Cardiac muscle cell (in vitro differentiated cells and primary cell): Measurements from ENCODE around the gene ANKRD11. TPM values are rescaled to one million over a fixed set of nuclear protein-coding genes. Genes with fewer than 3 reads are reported as not detected.
"Not testable (repeated sequence)": the region's sequence is repeated elsewhere in the genome, so short reads cannot be mapped to it uniquely, and the experiment has no call there.

Experiments used
- DNase-seq, 2 donors: peaks; one replicate each; pipeline versions ENCODE4 v3.0.0 to v3.0.0-alpha.2; 2010 to 2017; ENCODE audit warnings: low read depth in 1 of 2, low spot score in 1 of 2
- H3K27ac ChIP-seq: fragments of 200-600 bp; sonication (generic); 2 replicates; pipeline ENCODE4 v1.5.1; 2016
- H3K27me3 ChIP-seq: fragments of 200-600 bp; sonication (generic); 2 replicates; pipeline ENCODE4 v1.6.0; 2016; ENCODE audit warnings: control low read depth
- H3K36me3 ChIP-seq: fragments of 200-600 bp; sonication (generic); 2 replicates; pipeline ENCODE4 v1.5.1; 2016; ENCODE audit warnings: control low read depth
- H3K4me1 ChIP-seq: fragments of 200-600 bp; sonication (generic); 2 replicates; pipeline ENCODE4 v1.8.1; 2017; ENCODE audit warnings: low read depth, mild to moderate bottlenecking, mixed run types
- H3K4me3 ChIP-seq: fragments of 200-600 bp; sonication (generic); 2 replicates; pipeline ENCODE4 v1.5.1; 2016; ENCODE audit warnings: mild to moderate bottlenecking
- H3K9me3 ChIP-seq: fragments of 200-600 bp; sonication (generic); 2 replicates; pipeline ENCODE4 v1.5.1; 2017; ENCODE audit warnings: low read depth, mild to moderate bottlenecking, control low read depth
- CTCF ChIP-seq: IDR thresholded peaks from 2 replicates; pipeline ENCODE4 v1.5.1; 2012; ENCODE audit warnings: low read depth, mild to moderate bottlenecking, low read length
- polyA plus RNA-seq: library from polyadenylated mRNA; unstranded; fragments of >200 nt; fragmentation: Nextera tagmentation; extraction: Ambion mirVana; gene quantifications from 2 replicates; pipeline ENCODE4 v1.2.1, GENCODE V29; 2016
- total RNA-seq: library from RNA; depleted of rRNA; stranded (reverse); fragments of >200 nt; gene quantifications from 2 replicates; pipeline ENCODE4 v1.2.3, GENCODE V29; 2016

The ANKRD11 gene
- total and polyA plus RNA-seq, 2 experiments from 2014 or later: 111 to 131 TPM

GRCh38 chr16:89304181-89304851 is 186.0 kb downstream of the ANKRD11 start:
- Histone ChIP-seq H3K27me3 (no peaks in the 10 kb centered on the region), H3K9me3 (no peaks in the 10 kb centered on the region), H3K4me1 (no peaks in the 10 kb centered on the region), H3K36me3 (no peaks in the 10 kb centered on the region), H3K27ac (no peak overlapping the region), H3K4me3 (no peak overlapping the region)
- TF ChIP-seq CTCF: no peak
- no peak for DNase-seq

- Histone ChIP-seq H3K9me3 (no peaks in the 10 kb centered on the region), H3K4me1 (no peaks in the 10 kb centered on the region), H3K4me3 (no peak overlapping the region), H3K36me3 (no peaks in the 10 kb centered on the region), H3K27me3 (no peaks in the 10 kb centered on the region), H3K27ac (no peak overlapping the region)
- TF ChIP-seq CTCF: no peak
- DNase-seq: no peak
These were observed 186.7 kb downstream of the ANKRD11 start for GRCh38 chr16:89303617-89304016.

GRCh38 chr16:89300976-89301360 is 189.4 kb downstream of the ANKRD11 start:
- Histone ChIP-seq H3K36me3 (no peaks in the 10 kb centered on the region), H3K27me3 (no peaks in the 10 kb centered on the region), H3K9me3 (no peaks in the 10 kb centered on the region), H3K4me3 (no peak overlapping the region), H3K4me1 (no peaks in the 10 kb centered on the region), H3K27ac (peak overlapping the region; percentile 4)
- no peak for DNase-seq
- TF ChIP-seq CTCF: no peak

GRCh38 chr16:89300311-89300975 is 189.9 kb downstream of the ANKRD11 start:
- H3K4me3 ChIP-seq: no peak overlapping the region
- H3K4me1 ChIP-seq: no peaks in the 10 kb centered on the region
- H3K36me3 ChIP-seq: no peaks in the 10 kb centered on the region
- H3K27me3 ChIP-seq: no peaks in the 10 kb centered on the region
- peak overlapping the region; percentile 25 for H3K27ac ChIP-seq
- no peak for TF ChIP-seq CTCF
- peak in 1 of 2 donors; percentile 80 for DNase-seq
- H3K9me3 ChIP-seq: no peaks in the 10 kb centered on the region

GRCh38 chr16:89299357-89300111 is 190.8 kb downstream of the ANKRD11 start:
- H3K4me1 ChIP-seq, DNase-seq, H3K36me3 ChIP-seq, H3K9me3 ChIP-seq, H3K27me3 ChIP-seq, H3K27ac ChIP-seq, H3K4me3 ChIP-seq: not testable (repeated sequence)
